ENCODE results near the gene LMBRD2.
"Not testable (repeated sequence)": the region's sequence is repeated elsewhere in the genome, so short reads cannot be mapped to it uniquely, and the experiment has no call there.

GRCh38 chr5:36129666-36130065 is 22.0 kb downstream of the LMBRD2 start:
- not testable (repeated sequence) for TF ChIP-seq EP300, POLR2AphosphoS5, CTCF (IDR thresholded peaks at IDR 0.05)

Measured in gastroesophageal sphincter (tissue), 3 donors.